KG1 (cell line): Measurements from ENCODE around the gene HHIP.
"Not testable (repeated sequence)": the region's sequence is repeated elsewhere in the genome, so short reads cannot be mapped to it uniquely, and the experiment has no call there.

Experiments used
- DNase-seq: peaks from one replicate; lab custom pipeline; 2025; lab: John Stamatoyannopoulos, UW

The HHIP gene

GRCh38 chr4:144748814-144749555, 103.0 kb downstream of the HHIP start:
- no peak for DNase-seq

GRCh38 chr4:144750348-144750747, 104.4 kb downstream of the HHIP start:
- no peak for DNase-seq

GRCh38 chr4:144754562-144755410, 108.8 kb downstream of the HHIP start:
- DNase-seq, result peak; percentile 2

- no peak for DNase-seq
Measured at GRCh38 chr4:144757969-144758368, 112.0 kb downstream of the HHIP start.

GRCh38 chr4:144768809-144769208, 122.9 kb downstream of the HHIP start:
- not testable (repeated sequence) for DNase-seq

- no peak for DNase-seq
Measured at GRCh38 chr4:144778364-144778763, 132.4 kb downstream of the HHIP start.

- DNase-seq, result no peak
Measured at GRCh38 chr4:144782345-144782744, 136.4 kb downstream of the HHIP start.

GRCh38 chr4:144785961-144786360, 140.0 kb downstream of the HHIP start:
- no peak for DNase-seq

GRCh38 chr4:144787365-144788258, 141.7 kb downstream of the HHIP start:
- DNase-seq, result no peak

- no peak for DNase-seq
Measured at GRCh38 chr4:144788469-144788868, 142.5 kb downstream of the HHIP start.

GRCh38 chr4:144791933-144792332, 146.0 kb downstream of the HHIP start:
- not testable (repeated sequence) for DNase-seq
